ENCODE measurements around the gene OVAAL. TPM values are rescaled to one million over a fixed set of nuclear protein-coding genes. Genes with fewer than 3 reads are reported as not detected.

Gene OVAAL
- total RNA-seq, 2 experiments from 2014 or later: not detected

- H3K27ac Mint-ChIP-seq: no peak overlapping the region
- H3K36me3 Mint-ChIP-seq (ENCODE audit: low read depth): no peaks in the 10 kb centered on the region
- POLR2A ChIA-PET: interaction anchor here (2.1 kb wide), 1 partner anchor 27 kb away, joined by 5 read pairs; no protein-coding TSS in a partner anchor
Observed at GRCh38 chr1:180530501-180530900, 28.3 kb upstream of the OVAAL start.

DNA sequence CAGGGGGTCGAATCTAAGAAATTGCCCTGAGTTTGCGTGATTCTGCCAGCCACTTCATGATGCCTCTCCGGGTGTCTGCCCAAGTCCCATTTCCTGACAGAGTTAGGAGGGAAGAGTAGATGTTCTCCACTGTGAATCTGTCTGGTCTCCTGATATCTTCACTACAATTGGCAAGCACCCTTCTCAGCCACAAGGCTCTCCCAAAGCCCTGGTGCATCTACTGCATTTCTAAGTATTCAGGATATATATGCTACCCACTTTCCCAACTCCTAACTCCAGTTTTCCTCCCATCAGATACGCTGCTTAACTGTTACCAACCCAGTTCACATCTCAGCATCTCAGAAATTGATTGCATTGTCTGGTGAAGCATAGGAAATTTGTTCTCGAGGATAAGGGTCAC lies 25.9 kb upstream of the OVAAL start:
- Mint-ChIP-seq H3K4me1 (ENCODE audit: low read depth) (no peaks in the 10 kb centered on the region), H3K27ac (no peak overlapping the region), H3K27me3 (peaks cover 2% of the 10 kb centered on the region), H3K9me3 (no peaks in the 10 kb centered on the region), H3K4me3 (no peak overlapping the region), H3K36me3 (ENCODE audit: low read depth) (no peaks in the 10 kb centered on the region)
- POLR2A ChIA-PET: no interaction called here
- CTCF ChIA-PET: interaction anchor here (0.7 to 15.4 kb wide), 9 partner anchors 9 to 603 kb away, joined by 3 to 161 read pairs (median 4); no protein-coding TSS in a partner anchor
- intact Hi-C loops (cut with micrococcal nuclease): loop anchor here (5.0 kb wide), 1 partner anchor 329 kb away; no protein-coding TSS in a partner anchor
- DNase-seq: no peak
- no peak for TF ChIP-seq CTCF (IDR thresholded peaks at IDR 0.05)
- ATAC-seq: no peak

More at GRCh38 chr1:180530501-180530900, 28.3 kb upstream of the OVAAL start:
- DNase-seq: no peak
- H3K27me3 Mint-ChIP-seq: no peaks in the 10 kb centered on the region
- no peak for ATAC-seq
- no peaks in the 10 kb centered on the region for H3K9me3 Mint-ChIP-seq
- no peak for TF ChIP-seq CTCF (IDR thresholded peaks at IDR 0.05)
- H3K4me3 Mint-ChIP-seq: no peak overlapping the region
- H3K4me1 Mint-ChIP-seq (ENCODE audit: low read depth): no peaks in the 10 kb centered on the region
- intact Hi-C loops (cut with micrococcal nuclease): loop anchor here (5.0 kb wide), 1 partner anchor 332 kb away; no protein-coding TSS in a partner anchor
- CTCF ChIA-PET: interaction anchor here (1.3 to 15.4 kb wide), 3 partner anchors 10 to 333 kb away, joined by 3 to 161 read pairs (median 39); no protein-coding TSS in a partner anchor

GRCh38 chr1:180533266-180533987 lies 25.3 kb upstream of the OVAAL start:
- Mint-ChIP-seq H3K27me3 (peaks cover 2% of the 10 kb centered on the region), H3K4me1 (ENCODE audit: low read depth) (no peaks in the 10 kb centered on the region), H3K27ac (no peak overlapping the region), H3K9me3 (no peaks in the 10 kb centered on the region), H3K36me3 (ENCODE audit: low read depth) (no peaks in the 10 kb centered on the region), H3K4me3 (no peak overlapping the region)
- CTCF ChIA-PET: interaction anchor here (0.7 to 15.4 kb wide), 10 partner anchors 9 to 602 kb away, joined by 3 to 161 read pairs (median 4); no protein-coding TSS in a partner anchor
- POLR2A ChIA-PET: no interaction called here
- peak; percentile 80 for TF ChIP-seq CTCF (IDR thresholded peaks at IDR 0.05)
- ATAC-seq (peak; percentile 79), DNase-seq (peak; percentile 80)
- intact Hi-C loops (cut with micrococcal nuclease): loop anchor here (5.0 kb wide), 1 partner anchor 329 kb away; no protein-coding TSS in a partner anchor

DNA sequence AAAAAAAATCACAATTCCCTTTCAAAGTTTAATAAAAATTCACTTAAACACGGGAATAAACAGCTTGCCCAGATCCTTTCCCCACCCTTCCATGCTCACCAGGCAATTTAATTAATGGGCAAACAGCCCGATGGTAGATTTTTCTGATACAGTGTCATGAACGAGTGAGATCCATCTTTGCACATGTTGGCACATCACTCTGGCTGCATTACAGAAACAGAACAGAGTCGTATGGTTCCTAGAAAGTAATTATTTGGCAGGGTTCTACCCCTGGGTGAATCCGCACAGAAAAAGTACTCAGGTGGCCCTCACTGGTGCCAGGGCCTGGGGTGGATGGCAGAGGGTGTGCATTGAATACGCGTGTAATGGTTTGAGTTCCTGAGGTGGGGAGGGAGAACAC lies 24.6 kb upstream of the OVAAL start:
- CTCF ChIA-PET: interaction anchor here (0.7 to 15.4 kb wide), 3 partner anchors 14 to 329 kb away, joined by 3 to 161 read pairs (median 4); no protein-coding TSS in a partner anchor
- POLR2A ChIA-PET: interaction anchor here (0.5 kb wide), 1 partner anchor 184 kb away, joined by 3 read pairs; no protein-coding TSS in a partner anchor
- DNase-seq (no peak), ATAC-seq (no peak)
- Mint-ChIP-seq H3K4me3 (no peak overlapping the region), H3K27me3 (peaks cover 2% of the 10 kb centered on the region), H3K36me3 (ENCODE audit: low read depth) (no peaks in the 10 kb centered on the region), H3K4me1 (ENCODE audit: low read depth) (no peaks in the 10 kb centered on the region), H3K27ac (no peak overlapping the region), H3K9me3 (no peaks in the 10 kb centered on the region)
- no peak for TF ChIP-seq CTCF (IDR thresholded peaks at IDR 0.05)
- intact Hi-C loops (cut with micrococcal nuclease): loop anchor here (5.0 kb wide), 1 partner anchor 328 kb away; no protein-coding TSS in a partner anchor

Data from activated CD8-positive, alpha-beta T cell treated with anti-CD3 and anti-CD28 coated beads for 36 hours (primary cell).